K562 (cell line): ENCODE measurements around the gene SDK1. TPM values are rescaled to one million over a fixed set of nuclear protein-coding genes. Genes with fewer than 3 reads are reported as not detected.

ENCODE experiments used
- ATAC-seq: fragments of 200-7000 bp; cut with Tn5 transposase; 3 replicates; pipeline ENCODE4 v1.9.1; 2020; ENCODE audit warnings: moderate library complexity
- BruUV-seq: library from RNA; stranded (reverse); fragments of 400-500 nt; replicated peaks from 2 replicates; lab custom pipeline; 2021; lab: Mats Ljungman, UMichigan
- CTCF ChIA-PET: fragments of 300-600 bp; formaldehyde crosslinking; extraction: SDS; loops from one replicate; lab custom pipeline; 2021; ENCODE audit warnings: low intra/inter-chr PET ratio; lab: Yijun Ruan, JAX
- POLR2A ChIA-PET: fragments of 300-600, 350-650 bp; sonication (Branson Sonifier 250); formaldehyde crosslinking; extraction: SDS; loops from one replicate; lab custom pipeline; 2021; ENCODE audit warnings: antibody characterized with exemption, inconsistent platforms; lab: Yijun Ruan, JAX
- DNase-seq, 4 experiments: peaks; one replicate each; pipeline versions ENCODE4 v3.0.0 to v3.0.0-alpha.2; 2011 to 2018; ENCODE audit warnings: low spot score in 3 of 4, mixed read lengths in 3 of 4; ENCODE audit errors: extremely low read depth in 1 of 4
- FAIRE-seq: peaks from 2 replicates; lab custom pipeline; 2011; peaks lifted over from hg19 to GRCh38; lab: Jason Lieb, UNC
- H2AFZ ChIP-seq: 2 replicates; pipeline ENCODE4 v1.6.0; 2011; ENCODE audit warnings: low read depth, low read length, control low read depth, inconsistent platforms
- H3K27ac ChIP-seq: fragments of 200-600 bp; 3 replicates; pipeline ENCODE4 v1.8.0; 2011; ENCODE audit warnings: low read depth, mild to moderate bottlenecking, control low read depth, inconsistent platforms, low read length, moderate library complexity, mixed read lengths; ENCODE audit errors: extremely low read depth
- H3K27me3 ChIP-seq, 2 experiments: fragments of 300-600 bp in 1 of 2; 2 replicates in 1 of 2; 3 replicates in 1 of 2; pipeline versions ENCODE4 v1.6.0 to v1.8.0; 2011; ENCODE audit warnings: inconsistent platforms in 2 of 2, low read length in 2 of 2, mild to moderate bottlenecking in 1 of 2, mixed read lengths in 1 of 2, moderate library complexity in 1 of 2; ENCODE audit not compliant: control insufficient read depth in 2 of 2, insufficient read depth in 2 of 2
- H3K36me3 ChIP-seq: fragments of 300-600 bp; 3 replicates; pipeline ENCODE4 v1.8.0; 2011; ENCODE audit warnings: mild to moderate bottlenecking, low read length, inconsistent platforms; ENCODE audit not compliant: control insufficient read depth, insufficient read depth
- H3K4me1 ChIP-seq, 2 experiments: fragments of 200-600 bp in 1 of 2; replicated peaks in 1 of 2; 2 replicates in 1 of 2; 3 replicates in 1 of 2; pipeline versions ENCODE4 v1.5.1 to v1.8.0; 2011; ENCODE audit warnings: inconsistent platforms in 2 of 2, low read length in 2 of 2, mild to moderate bottlenecking in 1 of 2, mixed read lengths in 1 of 2, moderate library complexity in 1 of 2; ENCODE audit not compliant: control insufficient read depth in 2 of 2, insufficient read depth in 2 of 2
- H3K4me2 ChIP-seq: 2 replicates; pipeline ENCODE4 v1.6.1; 2011; ENCODE audit warnings: low read length, control low read depth, inconsistent platforms, mixed read lengths; ENCODE audit not compliant: insufficient read depth
- H3K4me3 ChIP-seq: fragments of 200-600 bp; sonication (generic), shearing (Covaris generic); 2 replicates; pipeline ENCODE4 v1.5.1; 2016; ENCODE audit warnings: control low read depth, inconsistent platforms
- H3K79me2 ChIP-seq: fragments of 200-600 bp; 3 replicates; pipeline ENCODE4 v1.8.0; 2011; ENCODE audit warnings: low read length, inconsistent platforms; ENCODE audit not compliant: control insufficient read depth, insufficient read depth
- H3K9ac ChIP-seq, 2 experiments: 2 replicates each; pipeline versions ENCODE4 v1.6.0 to v1.6.1; 2011; ENCODE audit warnings: low read depth in 2 of 2, low read length in 2 of 2, control low read depth in 1 of 2, inconsistent platforms in 1 of 2, mild to moderate bottlenecking in 1 of 2, mixed read lengths in 1 of 2; ENCODE audit not compliant: insufficient read depth in 1 of 2
- H3K9me1 ChIP-seq: one replicate; pipeline ENCODE4 v1.6.0; 2011; ENCODE audit warnings: inconsistent platforms, mild to moderate bottlenecking, low read length, moderate library complexity; ENCODE audit not compliant: control insufficient read depth, insufficient read depth
- H3K9me3 ChIP-seq: replicated peaks from 2 replicates; pipeline ENCODE4 v1.5.1; 2011; ENCODE audit warnings: low read depth, low read length, inconsistent platforms; ENCODE audit not compliant: control insufficient read depth, insufficient read depth
- H4K20me1 ChIP-seq: replicated peaks from 2 replicates; pipeline ENCODE4 v1.6.1; 2011; ENCODE audit warnings: low read length, inconsistent platforms, mixed read lengths; ENCODE audit not compliant: control insufficient read depth, insufficient read depth
- EGR1 ChIP-seq: fragments of 450-650 bp; conservative IDR thresholded peaks from 2 replicates; pipeline ENCODE4 v1.6.1; 2017; ENCODE audit warnings: mild to moderate bottlenecking
- SLC30A9 ChIP-seq: fragments of 250-450 bp; sonication (Bioruptor Pico); IDR thresholded peaks from 2 replicates; pipeline ENCODE4 v1.8.0; 2022; ENCODE audit warnings: mild to moderate bottlenecking, moderate library complexity
- ZNF79 ChIP-seq: fragments of 250-450 bp; sonication (Bioruptor Pico); IDR thresholded peaks from 2 replicates; pipeline ENCODE4 v1.4.0; 2020; ENCODE audit warnings: low read depth, mild to moderate bottlenecking, moderate library complexity
- WGBS: fragments of 100-300 bp; shearing (Covaris generic); methylation state at CpG from one replicate; pipeline ENCODE4 v1.1.6; 2016; ENCODE audit warnings: low coverage, mixed read lengths; ENCODE audit not compliant: insufficient coverage; ENCODE audit errors: missing lambda C conversion rate; 5-methylcytosine and 5-hydroxymethylcytosine counted together
- in situ Hi-C: fragments of 300-500 bp; cut with MboI; formaldehyde crosslinking; loops from 4 replicates; pipeline ENCODE4 v1.15.0; 2018; ENCODE audit warnings: inconsistent platforms, mixed read lengths
- intact Hi-C: fragments of 100-400 bp; cut with micrococcal nuclease; formaldehyde crosslinking; loops from 2 replicates; pipeline ENCODE4 v1.14.2; 2022
- polyA plus RNA-seq, 8 experiments: library from polyadenylated mRNA; depleted of rRNA in 4 of 8; stranded (reverse) in 5 of 8; unstranded in 3 of 8; fragments of >200 nt; fragmentation: Nextera tagmentation in 2 of 8; fragmentation: Illumina TruSeq in 1 of 8; extraction: Ambion mirVana in 2 of 8; extraction: Trizol in 1 of 8; gene quantifications; 2 replicates each; pipeline versions ENCODE4 v1.2.1 to v1.2.3, GENCODE V29; 2011 to 2014; ENCODE audit warnings: inconsistent platforms in 1 of 8, missing spikeins in 1 of 8
- total RNA-seq, 7 experiments: library from RNA; depleted of rRNA in 6 of 7; stranded (reverse); fragments of >200 nt in 6 of 7; fragmentation: Illumina TruSeq in 2 of 7; extraction: Trizol in 2 of 7; gene quantifications; 2 replicates each; pipeline versions ENCODE4 v1.2.1 to v1.2.3, GENCODE V29; 2011 to 2021; ENCODE audit warnings: low replicate concordance in 1 of 7

The SDK1 gene
- total and polyA plus RNA-seq, 9 of the 15 experiments (the other 6 are each of a cell fraction or from before 2014, with no cell fraction given) = 0.16 TPM; not detected in 8

DNA sequence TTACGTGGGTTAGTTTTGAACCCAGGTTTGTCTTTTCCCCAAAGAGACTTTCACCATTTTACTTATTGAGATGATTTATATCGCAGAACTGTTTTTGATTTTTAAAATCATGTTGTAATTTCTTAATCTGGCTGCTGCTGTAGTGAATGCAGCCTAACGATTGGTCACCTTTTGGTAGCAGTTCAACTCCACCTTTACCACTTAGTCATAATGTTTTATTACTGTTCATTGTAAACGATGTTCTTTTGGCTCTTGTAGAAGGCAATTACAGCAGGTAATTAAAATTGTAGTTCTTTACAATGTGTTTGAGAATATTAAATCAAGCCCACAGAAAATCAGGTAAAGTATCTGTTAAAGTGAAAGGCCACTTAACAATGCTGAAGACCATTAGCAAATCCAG lies 531.1 kb downstream of the SDK1 start:
- ATAC-seq = no peak
- in situ Hi-C loops = no loop called here

DNA sequence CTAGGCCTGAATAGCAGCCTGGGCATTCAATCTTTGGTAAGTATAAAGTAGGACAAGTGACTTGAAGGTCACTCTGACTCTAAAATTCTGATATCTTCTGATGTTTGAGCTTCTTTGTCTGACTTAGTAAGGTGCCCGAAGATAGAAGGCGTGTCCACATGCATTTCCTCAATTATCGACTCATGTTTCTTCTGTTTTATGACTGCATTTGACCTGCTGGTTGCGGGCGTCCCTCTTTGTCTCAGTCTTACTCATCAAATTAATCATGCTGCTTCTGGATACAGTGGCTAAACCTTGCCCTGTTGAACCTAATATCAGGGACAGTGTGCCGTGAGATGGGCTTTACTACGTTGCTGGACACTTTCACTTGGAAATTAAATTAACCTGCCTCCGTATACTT lies 534.1 kb downstream of the SDK1 start:
- Histone ChIP-seq H3K9me1 (no peaks in the 10 kb centered on the region), H3K9me3 (no peaks in the 10 kb centered on the region), H3K27me3 (peaks cover 0 to 16% of the 10 kb centered on the region in 2 experiments; a peak in 2 of 5 replicates), H3K4me3 (no peak overlapping the region), H2AFZ (no peak overlapping the region), H3K4me2 (no peak overlapping the region), H3K4me1 (no peaks in the 10 kb centered on the region), H3K79me2 (no peaks in the 10 kb centered on the region), H3K27ac (no peak overlapping the region), H4K20me1 (no peaks in the 10 kb centered on the region), H3K36me3 (no peaks in the 10 kb centered on the region), H3K9ac (no peak overlapping the region)
- in situ Hi-C loops (no loop called here), intact Hi-C loops (no loop called here)
- DNase-seq (no peak), FAIRE-seq (no peak), ATAC-seq (no peak)
- BruUV-seq = no TSS peak
- TF ChIP-seq ZNF79 = no peak
- CTCF ChIA-PET = no interaction called here
- POLR2A ChIA-PET = no interaction called here
- 1% methylated on average over 8 of the region's 8 CpGs for WGBS

More for the DNA sequence above, 531.1 kb downstream of the SDK1 start:
- H3K9me3 ChIP-seq = no peaks in the 10 kb centered on the region
- no peaks in the 10 kb centered on the region for H3K4me1 ChIP-seq
- ChIA-PET POLR2A (no interaction called here), CTCF (no interaction called here)
- H3K4me2 ChIP-seq = no peak overlapping the region
- 0% methylated on average over 4 of the region's 4 CpGs for WGBS
- no peak overlapping the region for H3K4me3 ChIP-seq
- H3K79me2 ChIP-seq = no peaks in the 10 kb centered on the region
- intact Hi-C loops = no loop called here
- no peak for TF ChIP-seq SLC30A9 (CRISPR knock-in tag)
- TF ChIP-seq EGR1 = no peak
- no peak overlapping the region for H2AFZ ChIP-seq
- no peaks in the 10 kb centered on the region for H3K9me1 ChIP-seq
- DNase-seq (no peak), FAIRE-seq (no peak)
- no TSS peak for BruUV-seq
- no peaks in the 10 kb centered on the region for H4K20me1 ChIP-seq
- no peaks in the 10 kb centered on the region for H3K36me3 ChIP-seq
- H3K9ac ChIP-seq = no peak overlapping the region
- H3K27me3 ChIP-seq = peaks cover 0 to 8% of the 10 kb centered on the region in 2 experiments; a peak in 1 of 5 replicates
- H3K27ac ChIP-seq = no peak overlapping the region
